ENCODE data around the gene RBM33.

RBM33 gene

GRCh38 chr7:155738652-155739537 is 94.4 kb downstream of the RBM33 start:
- DNase-seq (ENCODE audit: low spot score), result peak; percentile 47
- TF ChIP-seq CTCF (IDR thresholded peaks at IDR 0.05; ENCODE audit: extremely low read depth, missing control alignments), result peak; percentile 57

DNA sequence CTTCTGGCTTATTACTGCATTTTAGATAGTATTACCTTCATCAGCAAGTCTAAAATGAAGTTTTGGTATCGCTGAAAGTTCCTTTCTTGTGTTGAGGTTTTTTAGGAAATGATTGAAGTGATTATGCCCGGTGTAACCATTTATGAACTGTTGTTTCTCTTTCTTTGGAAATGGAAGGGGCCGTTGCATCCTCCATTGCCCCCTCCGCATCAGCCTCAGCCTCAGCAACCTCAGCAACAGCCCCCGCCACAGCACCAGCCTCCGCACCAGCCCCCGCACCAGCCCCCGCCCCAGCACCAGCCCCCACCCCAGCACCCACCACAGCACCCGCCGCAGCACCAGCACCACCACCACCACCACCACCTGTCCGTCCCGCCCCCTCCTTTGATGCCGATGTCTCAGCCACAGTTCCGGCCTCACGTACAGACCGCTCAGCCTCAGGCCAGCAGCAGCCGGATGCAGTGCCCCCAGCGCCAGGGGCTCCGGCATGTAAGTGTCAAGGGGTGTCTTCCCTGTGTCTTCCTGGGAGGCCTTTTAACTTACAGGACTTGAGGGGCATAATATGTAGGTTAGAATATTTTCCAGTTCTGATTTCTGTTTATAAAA is 95.2 kb downstream of the RBM33 start:
- no peak for DNase-seq (ENCODE audit: low spot score)
- TF ChIP-seq CTCF (IDR thresholded peaks at IDR 0.05; ENCODE audit: extremely low read depth, missing control alignments), result no peak

GRCh38 chr7:155741082-155741481 is 96.6 kb downstream of the RBM33 start:
- TF ChIP-seq CTCF (IDR thresholded peaks at IDR 0.05; ENCODE audit: extremely low read depth, missing control alignments), result no peak
- DNase-seq (ENCODE audit: low spot score), result no peak

DNA sequence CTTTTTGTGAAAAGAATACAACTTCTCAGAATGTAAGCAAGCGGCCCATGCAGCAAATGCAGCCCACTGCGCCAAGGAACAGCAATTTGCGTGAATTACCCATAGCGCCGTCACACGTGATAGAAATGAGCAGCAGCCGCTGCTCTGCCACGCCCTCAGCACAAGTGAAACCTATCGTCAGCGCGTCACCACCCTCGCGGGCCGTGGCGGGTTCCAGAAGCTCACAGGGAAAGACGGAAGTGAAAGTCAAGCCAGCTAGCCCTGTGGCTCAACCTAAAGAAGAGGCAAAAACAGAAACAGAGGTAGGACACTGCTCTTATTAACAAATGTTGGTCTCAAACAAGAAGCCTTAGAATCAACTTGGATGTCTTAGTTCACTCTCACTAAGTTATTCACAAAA is 97.3 kb downstream of the RBM33 start:
- peak; percentile 65 for DNase-seq (ENCODE audit: low spot score)
- no peak for TF ChIP-seq CTCF (IDR thresholded peaks at IDR 0.05; ENCODE audit: extremely low read depth, missing control alignments)

DNA sequence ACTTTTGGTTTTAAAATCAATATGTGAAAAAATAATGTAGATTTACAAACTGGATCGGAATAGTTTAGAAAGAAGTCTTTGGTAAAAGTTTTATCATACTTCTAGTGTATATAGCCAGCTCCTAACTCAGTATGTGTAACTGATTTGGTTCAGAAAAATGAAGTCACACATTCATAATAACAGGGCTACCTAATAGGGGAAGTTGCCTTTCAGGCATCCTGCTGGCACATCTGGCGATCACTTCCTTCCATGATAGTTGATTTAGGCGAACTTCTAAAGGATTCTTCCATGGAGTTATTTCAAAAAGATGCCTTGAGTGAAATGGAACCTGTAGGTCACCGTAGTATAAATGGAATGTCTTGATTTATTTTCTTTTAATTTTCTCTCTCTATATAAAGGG is 98.7 kb downstream of the RBM33 start:
- no peak for TF ChIP-seq CTCF (IDR thresholded peaks at IDR 0.05; ENCODE audit: extremely low read depth, missing control alignments)
- DNase-seq (ENCODE audit: low spot score), result no peak

DNA sequence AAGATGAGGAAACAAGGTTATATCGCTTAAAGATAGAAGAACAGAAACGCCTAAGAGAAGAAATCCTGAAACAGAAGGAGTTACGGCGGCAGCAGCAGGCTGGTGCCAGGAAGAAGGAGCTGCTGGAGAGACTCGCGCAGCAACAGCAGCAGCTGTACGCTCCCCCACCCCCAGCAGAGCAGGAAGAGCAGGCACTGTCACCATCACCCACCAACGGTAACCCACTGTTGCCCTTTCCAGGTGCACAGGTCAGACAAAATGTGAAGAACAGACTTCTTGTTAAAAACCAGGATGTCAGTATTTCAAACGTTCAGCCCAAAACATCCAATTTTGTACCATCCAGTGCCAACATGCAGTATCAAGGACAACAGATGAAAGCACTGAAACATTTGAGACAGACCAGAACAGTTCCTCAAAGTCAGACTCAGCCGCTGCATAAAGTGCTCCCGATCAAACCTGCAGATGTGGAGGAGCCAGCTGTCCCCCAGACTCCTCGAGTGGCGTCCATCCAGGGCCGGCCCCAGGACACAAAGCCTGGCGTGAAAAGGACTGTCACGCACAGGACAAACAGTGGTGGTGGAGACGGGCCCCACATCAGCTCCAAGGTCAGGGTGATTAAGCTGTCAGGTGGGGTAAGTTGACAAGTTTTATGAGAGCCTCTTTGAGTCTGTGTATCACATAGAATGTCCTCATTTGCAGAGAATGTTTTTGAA is 100.7 kb downstream of the RBM33 start:
- no peak for TF ChIP-seq CTCF (IDR thresholded peaks at IDR 0.05; ENCODE audit: extremely low read depth, missing control alignments)
- DNase-seq (ENCODE audit: low spot score), result no peak

DNA sequence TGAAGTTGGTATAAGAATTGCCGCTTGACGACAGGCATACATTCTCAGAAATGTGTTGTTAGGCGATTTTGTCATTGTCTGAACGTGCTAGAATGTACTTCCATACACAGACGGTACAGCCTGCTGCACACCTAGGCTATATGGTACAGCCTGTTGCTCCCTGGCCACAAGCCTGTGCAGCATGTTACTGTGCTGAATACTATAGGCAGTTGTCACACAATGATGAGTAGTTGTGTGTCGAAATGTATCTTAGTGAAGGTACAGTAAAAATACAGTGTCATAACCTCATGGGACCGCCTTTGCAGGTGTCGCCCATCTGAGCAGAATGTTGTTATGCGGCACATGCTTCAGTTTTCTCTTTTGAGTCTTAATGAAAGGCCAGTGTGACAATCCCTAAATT is 101.3 kb downstream of the RBM33 start:
- no peak for DNase-seq (ENCODE audit: low spot score)
- no peak for TF ChIP-seq CTCF (IDR thresholded peaks at IDR 0.05; ENCODE audit: extremely low read depth, missing control alignments)
